Endothelial cell of umbilical vein (primary cell): ENCODE data around the gene GLT8D1. TPM values are rescaled to one million over a fixed set of nuclear protein-coding genes. Genes with fewer than 3 reads are reported as not detected.

Experiments used
- BruUV-seq: library from RNA; stranded (reverse); fragments of 400-500 nt; replicated peaks from 2 replicates; lab custom pipeline; 2021; lab: Mats Ljungman, UMichigan
- CTCF ChIA-PET: fragments of 300-600, 350-600 bp; sonication (Branson Sonifier 250); formaldehyde crosslinking; loops from one replicate; lab custom pipeline; 2021; ENCODE audit warnings: antibody characterized with exemption, inconsistent platforms; lab: Charles Lee
- POLR2A ChIA-PET: fragments of 300-600, 350-600 bp; sonication (Branson Sonifier 250); formaldehyde crosslinking; loops from one replicate; lab custom pipeline; 2021; ENCODE audit warnings: antibody characterized with exemption, inconsistent platforms; lab: Charles Lee
- DNase-seq: peaks from one replicate; pipeline ENCODE4 v3.0.0-alpha.2; 2011; ENCODE audit warnings: low read depth, low spot score
- FAIRE-seq: peaks from 2 replicates; lab custom pipeline; 2011; peaks lifted over from hg19 to GRCh38; lab: Jason Lieb, UNC
- H2AFZ ChIP-seq: 2 replicates; pipeline ENCODE4 v1.6.0; 2012; ENCODE audit warnings: low read depth, low read length, control low read depth, inconsistent platforms
- H3K27ac ChIP-seq: 2 replicates; pipeline ENCODE4 v1.5.1; 2011; ENCODE audit warnings: low read depth, mild to moderate bottlenecking, control low read depth, low read length, moderate library complexity; ENCODE audit not compliant: insufficient read depth
- H3K27me3 ChIP-seq, 2 experiments: 2 replicates each; pipeline versions ENCODE4 v1.6.0 to v1.6.1; 2011; ENCODE audit warnings: low read length in 2 of 2, mixed read lengths in 1 of 2; ENCODE audit not compliant: control insufficient read depth in 2 of 2, insufficient read depth in 2 of 2
- H3K36me3 ChIP-seq, 2 experiments: 2 replicates in 1 of 2; 3 replicates in 1 of 2; pipeline ENCODE4 v1.5.1; 2011; ENCODE audit warnings: low read length in 2 of 2, mild to moderate bottlenecking in 1 of 2, moderate library complexity in 1 of 2; ENCODE audit not compliant: control insufficient read depth in 2 of 2, insufficient read depth in 2 of 2; ENCODE audit errors: extremely low read depth in 1 of 2
- H3K4me1 ChIP-seq: 3 replicates; pipeline ENCODE4 v1.5.1; 2011; ENCODE audit warnings: mild to moderate bottlenecking, low read length; ENCODE audit not compliant: control insufficient read depth, insufficient read depth; ENCODE audit errors: extremely low read depth
- H3K4me2 ChIP-seq: 2 replicates; pipeline ENCODE4 v1.6.1; 2011; ENCODE audit warnings: low read length, control low read depth, mixed read lengths; ENCODE audit not compliant: insufficient read depth
- H3K4me3 ChIP-seq, 3 experiments: fragments of 200-600 bp in 1 of 3; sonication (generic), shearing (Covaris generic) in 1 of 3; replicated peaks in 1 of 3; 2 replicates each; pipeline ENCODE4 v1.5.1; 2011 to 2016; ENCODE audit warnings: control low read depth in 3 of 3, low read length in 3 of 3, mild to moderate bottlenecking in 2 of 3, inconsistent platforms in 1 of 3, low read depth in 1 of 3, moderate library complexity in 1 of 3; ENCODE audit not compliant: insufficient read depth in 1 of 3
- H3K79me2 ChIP-seq: 2 replicates; pipeline ENCODE4 v1.6.0; 2012; ENCODE audit warnings: low read length, inconsistent platforms; ENCODE audit not compliant: control insufficient read depth, insufficient read depth
- H3K9ac ChIP-seq: replicated peaks from 2 replicates; pipeline ENCODE3; 2011; ENCODE audit warnings: low read length, control low read depth; ENCODE audit not compliant: insufficient read depth; ENCODE audit errors: extremely low read depth
- H3K9me1 ChIP-seq: replicated peaks from 3 replicates; pipeline ENCODE4 v1.6.0; 2011; ENCODE audit warnings: mild to moderate bottlenecking, low read length; ENCODE audit not compliant: control insufficient read depth, insufficient read depth; ENCODE audit errors: extremely low read depth
- H3K9me3 ChIP-seq: replicated peaks from 2 replicates; pipeline ENCODE4 v1.5.1; 2012; ENCODE audit warnings: low read length, inconsistent platforms; ENCODE audit not compliant: control insufficient read depth, insufficient read depth
- H4K20me1 ChIP-seq: replicated peaks from 2 replicates; pipeline ENCODE3; 2011; ENCODE audit warnings: mild to moderate bottlenecking, low read length; ENCODE audit not compliant: control insufficient read depth, insufficient read depth; ENCODE audit errors: extremely low read depth
- CTCF ChIP-seq, 2 donors: IDR thresholded peaks; 1 replicate in 1 of 2; 2 replicates in 1 of 2; pipeline ENCODE4 v1.5.1; 2011; ENCODE audit warnings: low read length in 2 of 2, mild to moderate bottlenecking in 2 of 2, moderate library complexity in 2 of 2, control low read depth in 1 of 2, inconsistent platforms in 1 of 2, low read depth in 1 of 2; ENCODE audit not compliant: insufficient read depth in 1 of 2; ENCODE audit errors: extremely low read depth in 1 of 2
- EZH2 ChIP-seq: IDR thresholded peaks from 2 replicates; pipeline ENCODE4 v1.6.1; 2012; ENCODE audit warnings: borderline replicate concordance, low read depth, mild to moderate bottlenecking, moderate library complexity, low read length, inconsistent platforms; ENCODE audit not compliant: severe bottlenecking
- FOS ChIP-seq: IDR thresholded peaks from 2 replicates; pipeline ENCODE4 v1.6.1; 2011; ENCODE audit warnings: mild to moderate bottlenecking, low read length, moderate library complexity, borderline replicate concordance; ENCODE audit not compliant: insufficient read depth
- GATA2 ChIP-seq: IDR thresholded peaks from 2 replicates; pipeline ENCODE4 v1.7.0; 2011; ENCODE audit warnings: low read depth, mild to moderate bottlenecking, moderate library complexity, mixed read lengths, low read length; ENCODE audit not compliant: insufficient read length, insufficient read depth
- JUN ChIP-seq: IDR thresholded peaks from 2 replicates; pipeline ENCODE4 v1.6.1; 2011; ENCODE audit warnings: borderline replicate concordance, low read depth; ENCODE audit not compliant: insufficient read length, insufficient read depth
- MYC ChIP-seq: IDR thresholded peaks from one replicate; pipeline ENCODE4 v1.6.1; 2011; ENCODE audit warnings: mild to moderate bottlenecking, low read depth, low read length
- POLR2A ChIP-seq: IDR thresholded peaks from 2 replicates; pipeline ENCODE4 v1.6.1; 2012; ENCODE audit warnings: low read depth, mild to moderate bottlenecking, control low read depth, low read length
- POLR2AphosphoS5 ChIP-seq: IDR thresholded peaks from 2 replicates; pipeline ENCODE4 v1.6.1; 2012; ENCODE audit warnings: low read depth, mild to moderate bottlenecking, control low read depth, low read length, moderate library complexity; ENCODE audit not compliant: insufficient read depth
- dilution Hi-C: fragments of 300-500 bp; cut with MboI; formaldehyde crosslinking; loops from one replicate; pipeline ENCODE4 v1.15.0; 2019; ENCODE audit warnings: low sequenced_read_pairs; ENCODE audit not compliant: extremely low pct_ligation_motif_present
- intact Hi-C: fragments of 100-400 bp; cut with micrococcal nuclease; formaldehyde crosslinking; loops from one replicate; pipeline ENCODE4 v1.10.0; 2022
- polyA plus RNA-seq, 4 experiments: library from polyadenylated mRNA; depleted of rRNA in 3 of 4; stranded (reverse) in 3 of 4; unstranded in 1 of 4; fragments of >200 nt; gene quantifications; 2 replicates each; pipeline versions ENCODE4 v1.2.1 to v1.2.3, GENCODE V29; 2011 to 2012; ENCODE audit warnings: missing spikeins in 1 of 4
- total RNA-seq: library from RNA; stranded (reverse); gene quantifications from 2 replicates; pipeline ENCODE4 v1.2.3, GENCODE V29; 2021
- TF ChIP-seq, protein P1 (sequence below): IDR thresholded peaks from 2 replicates; pipeline ENCODE4 v1.6.1; 2011; ENCODE audit not compliant: insufficient read depth, insufficient read length

Gene GLT8D1
- total and polyA plus RNA-seq, 2 donors (not counting 3 experiments of a cell fraction or from before 2014, with no cell fraction given): 63.7 to 73.5 TPM

GRCh38 chr3:52679811-52680210, 25.8 kb downstream of the GLT8D1 start:
- H3K9me1 ChIP-seq: no peaks in the 10 kb centered on the region
- no peak overlapping the region for H3K9ac ChIP-seq
- H3K4me3 ChIP-seq: no peak overlapping the region
- peaks cover 7% of the 10 kb centered on the region for H3K4me1 ChIP-seq
- no peaks in the 10 kb centered on the region for H3K27me3 ChIP-seq
- peaks cover 2% of the 10 kb centered on the region for H4K20me1 ChIP-seq
- no peak for TF ChIP-seq CTCF (IDR thresholded peaks at IDR 0.05; ENCODE audit: extremely low read depth in 1 of 2, insufficient read depth in 1 of 2, low read depth in 1 of 2, low read length in 2 of 2)
- TF ChIP-seq POLR2A: no peak
- TF ChIP-seq, protein P1, sequence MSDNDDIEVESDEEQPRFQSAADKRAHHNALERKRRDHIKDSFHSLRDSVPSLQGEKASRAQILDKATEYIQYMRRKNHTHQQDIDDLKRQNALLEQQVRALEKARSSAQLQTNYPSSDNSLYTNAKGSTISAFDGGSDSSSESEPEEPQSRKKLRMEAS: no peak
- TF ChIP-seq FOS: no peak
- TF ChIP-seq POLR2AphosphoS5: no peak
- no peak for TF ChIP-seq JUN
- TF ChIP-seq GATA2: no peak
- TF ChIP-seq MYC: no peak
- TF ChIP-seq EZH2: no peak
- ChIA-PET POLR2A (no interaction called here), CTCF (interaction anchor here (0.8 kb wide), 1 partner anchor 13 kb away, joined by 3 read pairs; no protein-coding TSS in a partner anchor)
- H3K9me3 ChIP-seq: no peaks in the 10 kb centered on the region
- no peak overlapping the region for H3K4me2 ChIP-seq
- FAIRE-seq (no peak), DNase-seq (no peak)
- dilution Hi-C loops (no loop called here), intact Hi-C loops (loop anchor here (5.0 to 10.0 kb wide), 2 partner anchors 205 to 253 kb away; no protein-coding TSS in a partner anchor)
- no TSS peak for BruUV-seq
- H3K36me3 ChIP-seq: peaks cover 17 to 23% of the 10 kb centered on the region in 2 experiments
- H3K27ac ChIP-seq: no peak overlapping the region
- no peak overlapping the region for H2AFZ ChIP-seq
- H3K79me2 ChIP-seq: peaks cover 60% of the 10 kb centered on the region
